ENCODE data around the gene TAF1A. TPM values are rescaled to one million over a fixed set of nuclear protein-coding genes. Genes with fewer than 3 reads are reported as not detected.
"Not testable (repeated sequence)": the region's sequence is repeated elsewhere in the genome, so short reads cannot be mapped to it uniquely, and the experiment has no call there.

TAF1A gene
- 10 to 100 TPM; 15.4 to 17.0 (median 16.9) TPM for polyA plus RNA-seq (ENCODE audit: insufficient read length in 4 of 4)

DNA sequence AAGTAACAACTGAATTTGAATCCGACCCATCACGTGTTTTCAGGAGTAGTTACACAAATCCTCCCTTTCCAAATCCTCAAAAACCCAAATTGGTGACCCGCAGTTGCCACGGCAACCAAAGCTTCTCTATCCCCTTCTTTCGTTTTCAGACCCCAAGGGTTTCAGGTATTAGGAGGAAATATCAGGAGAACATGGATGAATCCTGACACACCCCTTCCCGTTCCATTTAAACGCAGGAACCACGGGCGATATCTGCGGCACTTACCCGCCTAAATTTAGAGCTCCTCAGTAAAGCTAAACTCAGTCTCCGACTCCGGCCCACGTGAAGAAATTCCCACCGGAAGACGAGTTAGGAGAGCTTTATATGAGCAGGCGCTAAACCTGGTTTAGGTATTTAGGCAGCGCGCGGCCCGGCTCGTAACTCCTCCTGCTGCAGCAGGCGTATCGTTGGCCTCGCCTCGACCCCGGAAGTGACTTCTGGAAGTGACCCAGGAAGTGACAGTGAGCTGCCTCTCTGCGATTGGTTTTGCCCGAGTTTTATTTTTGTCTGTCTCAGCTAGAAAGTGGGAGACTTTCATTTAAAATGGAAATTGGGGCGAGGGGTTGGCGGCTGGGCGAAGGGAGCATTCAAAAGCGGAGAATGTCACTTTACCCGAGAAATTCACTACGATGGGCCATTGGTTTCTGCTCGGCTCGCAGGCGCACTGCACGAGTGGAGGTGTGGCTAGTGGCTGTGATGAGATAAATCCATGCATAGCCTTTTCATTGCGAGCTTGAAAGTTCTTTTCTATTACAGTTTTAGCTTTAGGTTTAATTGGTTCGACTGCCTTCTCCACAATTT, at the start of gene TAF1A:
TAF1A (minus strand) TSS at position 472 of the 841 bp plus-strand sequence.
- peak; percentile 75 to 83 (median 76) for DNase-seq (ENCODE audit: low read depth in 4 of 4, low spot score in 3 of 4)

DNA sequence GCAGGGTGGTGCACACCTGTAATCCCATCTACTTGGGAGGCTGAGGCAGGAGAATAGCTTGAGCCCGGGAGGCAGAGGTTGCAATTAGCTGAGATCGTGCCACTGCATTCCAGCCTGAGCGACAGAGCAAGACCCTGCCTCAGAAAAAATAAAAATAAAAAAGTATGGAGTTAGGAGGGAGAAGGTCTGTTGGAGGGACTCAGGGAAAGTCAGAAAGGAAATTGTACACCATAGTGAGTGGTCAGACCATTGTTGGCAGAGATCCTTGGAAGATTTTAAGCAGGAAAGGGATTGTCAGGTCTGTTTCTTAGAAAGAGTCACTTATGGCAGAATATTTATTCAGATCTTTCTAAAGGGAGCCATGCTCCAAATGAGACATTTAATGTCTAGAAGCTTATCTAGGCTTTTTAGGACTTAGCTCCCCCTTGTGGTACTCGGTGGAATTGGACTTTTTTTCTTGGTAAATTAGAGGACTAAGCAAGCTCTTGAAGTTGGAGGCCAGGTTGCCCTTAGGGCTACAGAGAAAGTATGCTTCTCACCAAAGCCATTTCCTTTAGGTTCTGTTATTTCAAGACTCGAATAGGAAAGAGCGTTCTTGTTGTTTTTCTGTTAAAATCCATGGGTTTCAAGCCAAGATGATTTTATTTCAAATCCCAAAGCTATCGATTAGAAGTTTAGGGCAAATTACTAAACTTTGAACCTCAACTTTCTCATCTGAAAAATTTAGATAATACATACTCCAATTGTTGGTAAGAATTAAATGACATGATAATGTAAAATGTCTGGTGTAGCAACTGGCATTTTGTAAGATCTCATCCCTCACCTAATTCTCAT, 44.7 kb upstream of the TAF1A start:
- DNase-seq (ENCODE audit: low read depth in 4 of 4, low spot score in 3 of 4), result peak; percentile 74 to 89 (median 84)

DNA sequence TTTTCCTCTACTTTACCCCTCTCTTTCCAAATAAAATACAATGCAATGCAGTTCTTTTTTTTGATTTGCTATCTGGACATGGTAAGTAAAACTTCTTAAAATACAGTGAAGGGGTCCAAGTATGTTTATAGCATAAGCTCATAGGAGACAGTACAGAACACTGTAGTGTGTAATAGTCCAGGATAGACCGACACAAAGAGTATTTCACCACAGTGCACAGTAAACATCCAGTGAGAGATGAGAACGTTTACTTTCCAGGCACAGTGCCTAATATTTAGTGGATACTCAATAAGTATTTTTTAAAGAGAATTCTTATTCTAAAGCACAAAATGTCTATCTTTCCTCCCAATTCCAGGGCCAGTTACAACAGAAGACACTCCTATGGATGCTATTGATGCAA, 43.0 kb upstream of the TAF1A start:
- DNase-seq (ENCODE audit: low read depth in 4 of 4, low spot score in 3 of 4), result no peak

DNA sequence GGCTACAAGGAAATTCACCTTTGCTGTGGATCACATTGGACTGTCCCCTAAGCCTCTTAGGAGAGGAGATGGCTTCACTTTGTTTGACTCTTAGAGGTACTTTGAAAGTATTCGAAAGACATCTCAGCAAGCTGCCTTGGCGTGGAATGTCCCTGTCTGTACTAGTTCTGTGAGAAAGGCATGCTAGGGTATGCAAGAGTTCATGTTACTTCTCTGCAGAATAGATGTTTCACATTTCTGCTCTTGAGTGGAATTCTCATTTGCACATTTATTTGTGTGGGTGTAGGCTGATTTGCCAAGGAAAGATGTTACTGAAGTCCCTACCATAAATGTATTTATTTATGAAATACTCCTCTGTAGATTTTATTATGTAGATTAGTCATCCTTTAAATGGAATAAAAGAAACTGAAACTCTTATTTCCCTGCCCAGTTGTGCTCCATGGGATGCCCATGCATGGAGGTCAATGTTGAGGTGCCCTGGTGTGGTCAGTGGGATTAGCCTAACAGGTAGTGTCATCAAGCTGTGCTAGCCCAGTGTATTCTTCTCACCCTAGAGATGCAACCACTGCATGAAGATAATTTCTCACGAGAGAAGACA, 42.0 kb upstream of the TAF1A start:
- no peak for DNase-seq (ENCODE audit: low read depth in 4 of 4, low spot score in 3 of 4)

DNA sequence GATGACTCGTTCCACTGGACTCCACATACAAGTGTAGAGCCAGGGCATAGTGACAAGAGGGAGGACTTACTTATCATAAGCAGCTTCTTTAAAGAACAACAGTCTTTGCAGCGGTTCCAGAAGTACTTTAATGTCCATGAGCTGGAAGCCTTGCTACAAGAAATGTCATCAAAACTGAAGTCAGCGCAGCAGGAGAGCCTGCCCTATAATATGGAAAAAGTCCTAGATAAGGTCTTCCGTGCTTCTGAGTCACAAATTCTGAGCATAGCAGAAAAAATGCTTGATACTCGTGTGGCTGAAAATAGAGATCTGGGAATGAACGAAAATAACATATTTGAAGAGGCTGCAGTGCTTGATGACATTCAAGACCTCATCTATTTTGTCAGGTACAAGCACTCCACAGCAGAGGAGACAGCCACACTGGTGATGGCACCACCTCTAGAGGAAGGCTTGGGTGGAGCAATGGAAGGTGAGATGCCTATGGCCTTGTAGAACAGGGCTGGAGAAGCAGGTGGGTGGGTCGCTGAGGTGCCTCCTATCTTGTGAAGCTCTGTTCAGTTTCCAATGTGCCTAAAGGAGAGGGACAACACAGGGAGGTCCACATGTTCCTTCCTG, 40.3 kb upstream of the TAF1A start:
- no peak for DNase-seq (ENCODE audit: low read depth in 4 of 4, low spot score in 3 of 4)

DNA sequence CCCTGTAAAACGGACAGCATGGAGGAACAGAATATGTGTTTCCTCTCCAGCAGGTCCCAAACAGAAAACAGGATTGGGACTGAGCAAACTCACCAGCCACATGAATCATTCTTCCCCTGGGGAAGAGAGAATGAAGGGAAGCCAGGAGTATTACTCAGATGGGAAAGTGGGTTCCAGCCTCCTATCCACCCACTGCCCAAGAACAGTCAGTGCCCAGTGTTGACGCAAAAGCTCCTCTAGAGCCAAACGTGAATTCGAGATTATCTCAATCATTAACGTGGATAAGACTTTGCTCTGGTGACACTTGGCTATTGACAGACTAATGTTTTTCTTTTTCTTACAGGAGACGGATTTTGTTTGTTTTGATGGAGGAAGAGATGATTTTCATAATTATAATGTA, 37.5 kb upstream of the TAF1A start:
- no peak for DNase-seq (ENCODE audit: low read depth in 4 of 4, low spot score in 3 of 4)

DNA sequence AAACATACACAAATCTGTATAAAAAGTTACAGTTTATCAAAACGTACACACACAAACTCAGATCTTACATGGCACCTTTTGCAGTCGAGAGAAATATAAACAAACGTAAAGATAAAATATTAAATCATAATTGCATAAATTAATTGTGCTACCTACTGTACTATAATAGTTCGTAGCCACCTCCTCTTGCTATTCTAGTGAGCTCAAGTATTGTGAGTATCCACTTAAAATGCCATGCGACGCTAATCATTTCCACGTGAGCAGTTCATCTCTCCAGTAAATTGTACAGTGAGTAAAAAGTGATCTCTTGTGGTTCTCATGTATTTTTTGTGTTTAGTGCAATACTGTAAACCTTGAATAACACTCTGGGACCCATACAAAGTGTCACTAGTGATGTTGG, 34.5 kb upstream of the TAF1A start:
- DNase-seq (ENCODE audit: low read depth in 4 of 4, low spot score in 3 of 4), result no peak

DNA sequence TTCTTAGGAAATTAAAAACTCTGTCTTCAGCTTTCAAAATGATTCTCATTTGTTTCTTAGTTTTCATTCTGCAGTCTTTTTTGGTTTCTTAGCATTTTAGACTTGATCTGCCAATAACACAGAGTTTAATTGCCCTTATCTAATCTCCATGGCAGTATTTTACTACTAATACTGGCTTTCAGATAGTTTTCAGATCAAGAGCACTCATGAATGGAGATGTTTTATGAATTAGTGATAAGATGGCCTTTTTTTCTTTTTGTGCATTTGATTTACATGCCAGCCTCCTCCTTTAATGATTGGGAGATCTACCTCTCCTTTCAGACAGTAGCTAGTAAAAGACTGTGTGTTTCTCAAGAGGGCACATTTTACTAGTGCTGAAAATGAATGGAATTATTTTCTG, 33.7 kb upstream of the TAF1A start:
- DNase-seq (ENCODE audit: low read depth in 4 of 4, low spot score in 3 of 4), result no peak

DNA sequence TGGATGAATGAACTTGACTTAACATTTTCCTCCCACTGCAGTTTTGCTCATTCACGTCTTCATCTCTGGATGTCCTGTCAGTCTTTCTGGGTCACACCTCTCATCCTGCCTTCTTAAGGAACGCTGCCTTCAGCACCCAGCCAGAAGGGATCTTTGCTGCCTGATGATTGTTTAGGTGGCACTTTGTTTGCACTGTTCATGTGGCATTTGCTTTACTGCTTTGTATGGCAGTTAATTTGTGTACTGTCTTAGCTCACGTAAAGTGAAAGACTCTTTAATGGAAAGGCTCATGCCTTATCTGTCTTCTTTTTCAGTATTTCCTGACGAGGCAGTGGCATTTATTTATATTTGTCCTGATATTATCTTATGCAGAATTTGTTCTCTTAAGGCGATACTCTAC, 33.0 kb upstream of the TAF1A start:
- DNase-seq (ENCODE audit: low read depth in 4 of 4, low spot score in 3 of 4), result no peak

DNA sequence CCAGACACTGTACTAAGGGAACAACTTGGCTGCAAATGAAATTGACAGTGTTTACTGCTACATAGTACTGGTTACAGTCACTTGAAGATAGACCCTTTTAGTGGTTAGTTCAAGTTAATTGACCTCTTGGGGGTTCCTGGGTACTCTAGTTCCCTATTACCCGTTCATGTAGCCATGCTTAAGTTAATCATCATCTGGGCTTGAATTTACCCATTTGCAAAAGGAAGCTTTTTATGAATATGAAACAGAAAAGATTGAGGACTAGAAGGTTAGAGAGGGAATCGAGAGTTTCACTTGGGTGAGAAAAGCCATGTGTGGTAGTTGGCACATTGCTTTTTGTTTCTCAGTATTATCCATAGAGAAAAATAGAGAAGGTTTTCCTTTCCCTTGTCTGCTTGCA, 30.8 kb upstream of the TAF1A start:
- DNase-seq (ENCODE audit: low read depth in 4 of 4, low spot score in 3 of 4), result no peak

DNA sequence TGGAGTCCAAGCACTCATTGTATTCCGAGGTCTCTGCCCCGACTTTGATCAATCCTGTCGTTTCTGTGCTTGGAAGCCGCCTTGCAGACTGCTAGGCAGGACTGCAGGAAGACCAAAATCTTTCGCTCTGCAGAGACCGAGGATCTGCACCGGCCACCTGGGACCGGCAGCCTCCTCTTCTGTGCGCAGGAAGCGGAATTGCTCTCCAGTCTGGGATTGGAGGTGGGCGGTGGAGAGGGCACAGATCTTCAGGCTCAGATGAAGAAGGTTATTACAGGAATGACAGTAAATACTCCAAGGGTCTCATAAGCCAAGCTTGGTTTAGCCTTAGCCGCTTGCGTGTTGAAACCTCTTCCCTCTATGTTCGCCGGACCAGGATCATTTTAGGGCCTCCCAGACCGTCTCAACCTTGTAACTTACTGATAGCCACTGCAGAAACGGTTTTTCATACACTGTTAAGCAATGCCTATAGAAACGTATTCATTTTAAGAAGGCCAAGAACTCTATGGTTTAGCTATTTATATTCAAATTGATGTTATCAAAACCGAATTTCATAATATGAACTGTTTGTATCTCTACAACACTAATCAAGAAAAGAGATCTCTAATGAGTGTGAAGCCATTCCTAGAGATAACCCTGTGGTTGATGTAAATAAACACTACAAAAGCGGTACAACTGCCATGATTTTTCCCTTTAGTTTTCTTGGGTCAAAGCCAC, 29.3 kb upstream of the TAF1A start:
- peak in 1 of 4 donors; percentile 12 for DNase-seq (ENCODE audit: low read depth in 4 of 4, low spot score in 3 of 4)

DNA sequence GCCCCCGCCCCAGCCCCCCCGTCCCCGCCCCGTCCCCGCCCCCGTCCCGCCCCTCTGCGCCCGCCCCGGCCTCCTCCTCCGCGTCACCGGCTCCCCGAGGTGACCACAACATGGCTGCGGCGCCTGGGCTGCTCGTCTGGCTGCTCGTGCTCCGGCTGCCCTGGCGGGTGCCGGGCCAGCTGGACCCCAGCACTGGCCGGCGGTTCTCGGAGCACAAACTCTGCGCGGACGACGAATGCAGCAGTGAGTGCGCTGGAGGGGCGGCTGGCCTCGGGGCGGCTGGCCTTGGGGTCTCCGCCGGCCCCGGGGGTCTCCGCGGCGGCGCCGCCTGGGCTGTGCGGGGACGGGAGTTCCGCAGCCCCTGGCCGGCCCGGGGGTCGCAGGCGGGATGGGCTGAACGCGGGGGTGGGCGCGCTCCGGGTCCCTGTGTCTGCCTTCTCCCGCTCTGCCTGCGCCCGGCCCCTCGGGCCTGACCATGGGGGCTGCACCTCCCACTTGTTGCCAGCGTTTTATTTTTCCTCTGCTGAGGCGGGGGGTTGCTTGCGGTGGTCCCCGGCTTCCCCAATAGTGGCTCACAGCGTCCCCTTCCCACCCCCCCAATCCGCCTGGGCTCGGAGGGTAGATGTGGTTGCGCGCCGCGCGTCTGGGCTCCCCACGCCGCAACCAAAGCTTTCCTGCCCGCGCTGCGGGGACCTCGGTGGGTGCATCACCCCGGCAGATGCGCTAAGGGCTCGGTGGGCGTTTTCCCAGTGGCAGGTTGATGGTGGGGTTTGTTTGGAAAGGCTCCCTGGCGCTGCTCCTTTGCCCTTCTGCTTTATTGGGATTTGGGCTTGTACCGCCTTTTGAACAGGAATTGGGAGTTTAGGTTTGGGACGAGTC, 28.5 kb upstream of the TAF1A start, which contains the start of gene MIA3:
MIA3 (plus strand) TSS at position 97 of the 879 bp plus-strand sequence; CDS start at position 111, 14 bp downstream.
- peak in 2 of 4 donors; percentile 36 to 41 for DNase-seq (ENCODE audit: low read depth in 4 of 4, low spot score in 3 of 4)

DNA sequence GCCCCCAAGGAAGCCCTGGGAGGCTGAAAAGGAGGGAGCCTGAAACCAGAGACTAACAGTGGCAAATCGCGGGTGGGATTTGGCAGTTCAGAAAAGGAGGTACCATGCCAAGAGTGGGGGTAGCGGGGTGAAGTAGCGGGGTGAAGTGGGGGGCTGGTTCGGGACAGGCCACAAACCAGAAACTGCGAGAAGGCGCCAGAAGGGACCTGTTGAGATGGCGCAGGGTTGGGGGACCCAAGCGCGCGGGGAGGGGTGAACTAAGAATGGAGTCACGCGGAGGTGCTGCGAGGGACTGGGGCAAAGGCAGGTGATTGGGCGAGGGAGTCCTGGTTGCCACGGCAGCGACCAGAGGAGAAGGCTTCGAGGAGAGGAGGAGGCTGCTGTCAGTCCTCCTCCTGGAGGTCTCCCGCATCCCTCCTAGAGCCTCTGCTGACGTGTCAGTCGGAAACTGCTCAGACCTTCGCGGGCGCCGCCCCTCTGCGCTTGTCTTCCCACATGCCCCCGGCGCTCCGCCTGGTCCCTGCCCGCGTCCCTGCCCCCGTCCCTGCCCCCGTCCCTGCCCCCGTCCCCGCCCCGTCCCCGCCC, 27.7 kb upstream of the TAF1A start:
- DNase-seq (ENCODE audit: low read depth in 4 of 4, low spot score in 3 of 4), result peak; percentile 68 to 81 (median 77)

DNA sequence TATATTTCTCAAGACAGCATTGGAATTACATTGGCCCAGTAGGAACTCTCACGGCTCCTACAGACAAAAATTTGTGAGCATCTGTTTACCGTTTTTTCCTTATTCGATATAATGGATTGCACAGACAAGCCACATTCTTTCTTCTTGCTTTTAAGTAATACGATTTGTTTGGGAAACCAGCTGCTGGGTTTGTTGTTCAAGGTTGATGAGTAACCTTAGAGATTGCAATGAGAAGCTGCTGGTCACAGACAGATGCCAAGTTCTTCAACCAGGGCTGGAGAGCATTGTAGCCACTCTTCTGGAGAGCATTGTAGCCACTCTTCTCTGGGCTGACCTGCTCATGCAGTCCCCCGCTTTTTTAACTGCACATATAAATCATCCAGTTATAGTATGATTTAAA, 26.8 kb upstream of the TAF1A start:
- peak in 1 of 4 donors; percentile 5 for DNase-seq (ENCODE audit: low read depth in 4 of 4, low spot score in 3 of 4)

DNA sequence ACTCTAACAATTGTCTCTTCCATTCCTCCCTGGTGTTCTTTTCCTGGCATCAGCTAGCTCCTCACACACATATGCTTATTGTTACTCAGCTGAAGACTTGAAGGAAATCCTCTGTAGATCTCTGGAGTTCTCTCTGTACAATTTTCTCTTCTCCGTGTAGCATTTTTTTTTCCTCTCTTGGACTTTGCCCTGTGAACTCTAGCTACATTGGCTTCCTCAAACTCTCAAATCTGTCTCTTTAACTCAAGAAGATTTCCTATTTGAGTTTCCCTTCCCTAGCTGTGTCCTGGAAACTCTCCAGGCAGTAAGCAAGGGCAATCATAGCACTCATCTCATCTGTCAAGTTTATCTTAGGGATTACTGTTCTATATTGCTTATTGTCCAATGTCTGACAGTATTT, 23.9 kb upstream of the TAF1A start:
- no peak for DNase-seq (ENCODE audit: low read depth in 4 of 4, low spot score in 3 of 4)

DNA sequence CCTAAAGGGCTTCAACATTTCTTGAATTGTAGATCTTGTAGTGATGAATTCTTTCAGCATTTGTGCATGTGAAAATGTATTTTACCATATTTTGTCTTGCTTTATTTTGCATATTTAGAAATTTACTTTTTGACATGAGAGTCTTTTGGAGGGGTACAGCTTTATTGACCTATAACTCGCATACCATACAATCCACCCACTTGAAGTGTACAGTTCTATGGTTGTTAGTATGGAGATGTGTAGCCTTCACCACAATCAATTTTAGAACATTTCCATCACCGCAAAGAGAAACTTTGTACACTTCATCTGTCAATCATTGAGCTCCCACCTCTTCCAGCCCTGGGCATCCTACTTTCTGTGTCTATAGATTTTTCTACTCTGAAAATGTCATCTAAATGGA, 21.0 kb upstream of the TAF1A start:
- no peak for DNase-seq (ENCODE audit: low read depth in 4 of 4, low spot score in 3 of 4)

DNA sequence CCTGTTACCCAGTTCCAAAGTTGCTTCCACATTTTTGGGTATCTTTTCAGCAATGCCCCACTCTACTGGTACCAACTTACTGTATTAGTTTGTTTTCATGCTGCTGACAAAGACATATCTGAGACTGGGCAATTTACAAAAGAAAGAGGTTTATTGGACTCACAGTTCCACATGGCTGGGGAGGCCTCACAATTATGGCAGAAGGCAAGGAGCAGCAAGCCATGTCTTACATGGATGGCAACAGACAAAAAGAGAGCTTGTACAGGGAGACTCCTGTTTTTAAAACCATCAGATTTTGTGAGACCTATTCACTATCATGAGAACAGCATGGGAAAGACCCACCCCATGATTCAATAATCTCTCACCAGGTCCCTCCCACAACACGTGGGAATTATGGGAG, 19.4 kb upstream of the TAF1A start:
- not testable (repeated sequence) for DNase-seq (ENCODE audit: low read depth in 4 of 4, low spot score in 3 of 4)

DNA sequence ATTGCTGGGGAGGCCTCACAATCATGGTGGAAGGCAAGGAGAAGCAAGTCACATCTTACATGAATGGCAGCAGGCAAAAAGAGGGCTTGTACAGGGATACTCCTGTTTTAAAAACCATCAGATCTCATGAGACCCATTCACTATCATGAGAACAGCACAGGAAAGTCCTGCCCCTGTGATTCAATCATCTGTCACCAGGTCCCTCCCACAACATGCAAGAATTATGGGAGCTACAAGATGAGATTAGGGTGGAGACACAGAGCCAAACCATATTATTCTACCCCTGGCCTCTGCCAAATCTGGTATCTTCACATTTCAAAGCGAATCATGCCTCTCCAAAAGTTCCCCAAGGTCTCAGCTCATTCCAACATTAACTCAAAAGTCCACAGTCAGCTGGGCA, 17.0 kb upstream of the TAF1A start:
- DNase-seq (ENCODE audit: low read depth in 4 of 4, low spot score in 3 of 4), result no peak

DNA sequence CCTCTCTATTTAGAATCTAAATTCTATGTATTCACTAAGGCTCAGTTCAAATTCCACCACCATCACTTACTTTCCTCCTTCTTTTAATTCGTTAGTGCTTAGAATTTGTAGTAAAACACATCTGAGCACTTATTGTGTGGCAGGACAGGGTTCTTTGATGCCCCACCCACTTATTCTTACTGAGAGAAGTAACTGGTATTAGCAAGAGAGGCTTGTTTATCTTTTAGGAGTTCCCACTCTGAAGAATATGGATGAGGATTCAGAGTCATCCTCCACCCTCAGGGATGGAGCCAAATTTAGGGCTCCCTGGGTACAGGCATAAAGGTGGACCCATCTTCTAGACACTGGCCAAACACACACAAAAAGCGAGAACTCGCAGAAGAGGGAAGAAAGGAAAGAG, 11.5 kb upstream of the TAF1A start:
- no peak for DNase-seq (ENCODE audit: low read depth in 4 of 4, low spot score in 3 of 4)
